GM18520 (cell line): ENCODE results near the gene OVOL2.
"Not testable (repeated sequence)": the region's sequence is repeated elsewhere in the genome, so short reads cannot be mapped to it uniquely, and the experiment has no call there.

Experiments used
- ATAC-seq: cut with Tn5 transposase; IDR thresholded peaks from one replicate; pipeline ENCODE4 v1.9.1; 2021; ENCODE audit not compliant: unreplicated experiment

Gene OVOL2

DNA sequence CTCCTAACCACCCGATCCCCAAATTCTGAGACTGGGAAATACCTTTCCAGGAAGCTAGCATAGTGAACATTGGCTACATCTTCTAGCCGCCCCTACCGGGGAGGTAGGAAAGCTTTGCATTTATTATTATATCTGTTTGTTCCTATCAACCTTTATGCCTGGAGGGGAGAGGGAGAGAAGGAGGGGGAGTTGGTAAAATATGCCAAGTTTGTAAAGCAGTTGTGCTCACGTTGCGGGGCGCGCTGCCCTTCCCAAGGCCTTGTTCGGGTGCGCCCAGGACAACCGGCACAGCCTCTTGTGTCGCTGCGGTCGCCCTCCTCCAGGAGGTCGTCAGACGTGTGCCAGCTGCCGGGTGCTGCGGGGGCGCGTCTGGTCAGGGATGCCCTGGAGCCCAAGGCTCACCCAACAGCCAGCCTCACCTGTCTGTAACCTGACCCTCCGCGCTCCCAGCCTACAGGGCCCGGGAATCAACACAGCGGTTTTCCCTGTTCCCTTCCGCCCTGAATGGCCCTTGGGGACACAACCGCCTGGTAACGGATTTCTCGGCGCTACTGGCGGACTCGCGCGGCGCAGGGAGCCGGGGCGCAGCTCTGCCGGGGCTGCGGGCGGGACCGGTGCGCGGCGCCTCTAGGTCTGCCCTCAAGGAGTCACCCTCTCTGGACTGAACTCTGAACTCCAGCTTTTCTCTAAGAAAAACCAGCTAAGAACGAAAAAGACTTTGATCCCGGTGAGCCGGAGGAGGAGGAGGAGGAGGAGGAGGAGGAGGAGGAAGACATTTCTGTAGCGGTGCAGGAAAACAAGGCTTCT, 1.1 kb upstream of the OVOL2 start:
- no peak for ATAC-seq

DNA sequence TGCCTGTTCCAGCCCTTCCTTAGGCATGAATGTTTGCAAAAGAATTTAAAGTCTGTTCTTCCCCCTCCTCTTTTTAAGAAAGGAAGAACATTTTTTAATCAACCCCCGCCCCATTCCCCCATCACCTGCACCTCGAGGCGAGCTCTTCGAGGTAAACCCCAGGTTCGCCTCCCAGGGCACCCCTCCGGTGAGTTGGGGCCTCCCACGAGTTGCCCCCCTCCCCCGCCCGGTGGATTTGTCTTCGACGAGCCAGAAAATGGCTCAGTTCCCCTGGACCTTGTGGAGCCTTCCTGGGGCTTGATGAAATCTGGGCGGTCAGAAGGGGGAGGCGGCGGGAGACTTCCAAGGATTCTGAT, 256 bp upstream of the OVOL2 start:
- no peak for ATAC-seq

DNA sequence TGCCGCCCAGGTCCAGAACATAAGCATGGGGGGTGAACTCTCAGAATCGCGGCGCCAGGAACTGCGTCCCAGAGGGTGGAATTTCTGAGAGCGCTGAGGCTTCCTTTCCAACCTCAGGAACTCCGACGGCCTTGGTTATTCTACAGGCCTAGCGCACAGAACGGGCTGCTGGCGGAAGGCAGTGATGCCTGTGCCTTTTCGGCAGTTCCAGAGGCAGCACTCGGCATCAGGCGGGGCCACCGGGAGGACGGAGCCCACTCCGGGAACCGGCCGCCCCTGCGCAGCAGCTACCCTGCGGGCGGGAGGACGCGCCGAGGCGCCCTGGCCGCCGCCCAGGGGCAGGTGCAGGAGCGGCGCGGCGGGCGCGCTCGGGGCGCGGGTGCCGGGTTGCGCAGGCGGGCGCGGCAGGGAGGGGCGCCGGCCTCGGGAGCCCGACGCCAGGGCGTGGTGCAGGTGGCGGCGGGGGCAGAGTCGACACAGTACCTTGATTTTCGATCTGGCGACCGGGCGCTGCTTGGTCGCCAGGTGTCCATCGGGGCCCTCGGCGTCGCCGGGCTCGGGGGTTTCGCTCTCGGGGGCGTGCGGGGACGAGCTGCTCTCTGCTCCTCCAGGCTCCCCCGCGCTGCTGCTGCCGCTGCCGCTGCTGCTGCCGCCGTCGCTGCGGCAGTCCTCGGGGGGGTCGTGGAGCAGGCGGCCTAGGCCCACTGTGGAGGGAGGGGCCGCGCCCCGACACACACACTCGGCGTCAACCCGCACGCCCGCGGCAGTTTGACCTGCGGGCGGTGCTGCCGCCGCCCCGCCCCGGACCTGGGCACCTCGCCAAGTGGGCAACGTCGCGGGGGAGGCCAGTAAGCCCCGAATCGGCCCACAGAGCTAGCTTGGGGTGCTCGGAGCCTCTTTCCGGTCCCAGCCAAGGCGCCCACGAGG, 1.3 kb downstream of the OVOL2 start:
- no peak for ATAC-seq

DNA sequence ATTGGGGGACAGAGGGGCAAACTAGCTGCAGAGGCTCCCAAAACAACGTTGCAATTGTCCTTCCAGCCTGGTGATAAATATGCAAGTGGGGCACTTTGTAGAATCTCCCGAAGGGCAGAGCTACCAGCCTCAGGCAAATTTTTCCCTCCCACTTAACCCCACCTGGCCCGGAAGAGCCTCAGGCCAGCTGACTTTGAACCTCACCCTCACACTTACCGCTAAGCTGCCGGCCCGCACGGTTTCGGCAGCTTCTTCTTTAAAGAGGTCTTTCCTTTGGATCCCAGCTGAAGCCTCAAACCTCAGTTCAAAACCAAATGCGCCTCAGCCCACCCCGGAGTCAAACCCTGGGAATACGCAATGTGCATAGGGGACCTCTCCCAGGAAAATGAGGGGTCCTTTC, 2.5 kb downstream of the OVOL2 start:
- ATAC-seq: no peak

DNA sequence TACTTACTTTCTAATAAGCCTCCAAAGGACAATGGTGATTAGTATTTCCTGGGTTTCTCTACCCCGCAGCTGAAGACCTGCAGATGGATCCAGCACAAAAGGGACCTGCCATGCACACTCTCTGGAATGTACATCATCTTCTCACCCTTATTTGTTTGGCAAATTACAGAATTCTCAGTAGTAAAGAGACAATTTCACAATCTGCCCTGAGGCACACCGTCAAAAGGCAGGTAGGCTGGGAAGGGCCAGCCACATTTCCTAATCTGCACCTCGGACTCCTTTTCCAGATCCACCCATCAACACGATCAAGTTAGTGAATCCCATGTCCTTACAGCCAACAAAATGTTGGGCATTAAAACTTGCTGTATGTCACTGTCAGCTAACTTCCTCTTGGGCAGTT, 4.9 kb downstream of the OVOL2 start:
- ATAC-seq: no peak

DNA sequence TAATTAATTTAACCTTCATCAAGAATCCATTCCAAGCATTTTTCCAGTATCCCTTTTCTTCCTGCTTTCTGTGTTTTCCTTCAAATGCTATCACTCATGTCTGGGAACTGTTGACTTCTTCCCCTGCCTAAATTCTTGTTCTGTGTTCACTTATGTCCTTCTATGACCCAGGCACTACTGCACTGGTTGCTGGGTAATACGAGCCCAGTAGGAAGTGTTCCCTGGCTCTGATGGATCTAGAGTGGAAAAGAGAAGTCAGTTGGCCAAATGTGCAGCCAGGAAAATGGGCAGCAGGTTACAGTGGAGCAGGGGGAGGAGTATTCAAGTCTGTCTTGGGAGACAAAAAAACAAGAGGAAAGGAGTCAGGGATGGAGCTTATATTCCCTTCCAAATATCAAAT, 7.1 kb downstream of the OVOL2 start:
- ATAC-seq: no peak

DNA sequence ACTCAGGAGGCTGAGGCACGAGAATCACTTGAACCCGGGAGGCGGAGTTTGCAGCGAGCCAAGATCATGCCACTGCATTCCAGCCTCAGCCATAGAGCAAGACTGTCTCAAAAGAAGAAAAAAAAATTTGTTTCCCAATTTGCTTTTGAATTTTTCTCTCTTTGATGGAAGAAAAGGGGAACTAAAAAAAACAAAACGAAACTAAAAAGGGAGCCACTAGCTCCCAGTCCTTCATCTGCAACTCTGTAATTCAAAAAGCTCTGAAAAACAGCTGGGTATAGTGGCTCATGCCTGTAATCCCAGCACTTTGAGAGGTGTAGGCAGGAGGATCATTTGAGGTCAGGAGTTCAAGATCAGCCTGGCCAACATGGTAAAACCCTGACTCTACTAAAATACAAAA, 9.5 kb downstream of the OVOL2 start:
- no peak for ATAC-seq

DNA sequence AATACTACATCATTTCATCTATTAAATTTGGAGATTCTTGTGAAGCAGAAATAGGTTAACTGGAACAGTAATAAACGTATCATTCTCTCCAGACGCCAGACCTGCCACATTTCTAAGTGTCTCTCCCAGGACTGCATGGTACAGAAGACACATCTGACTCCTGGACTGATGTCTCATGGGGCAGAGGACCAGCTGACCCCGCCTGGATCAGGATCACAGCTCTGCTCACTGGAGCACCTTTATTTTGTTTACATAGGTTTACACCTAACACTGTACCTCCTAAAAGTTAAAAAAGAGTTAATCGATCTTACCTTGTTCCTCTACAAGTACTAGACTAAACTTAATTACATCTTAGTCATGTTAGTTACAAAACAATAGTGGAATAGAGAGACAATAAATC, 11.2 kb downstream of the OVOL2 start:
- no peak for ATAC-seq

DNA sequence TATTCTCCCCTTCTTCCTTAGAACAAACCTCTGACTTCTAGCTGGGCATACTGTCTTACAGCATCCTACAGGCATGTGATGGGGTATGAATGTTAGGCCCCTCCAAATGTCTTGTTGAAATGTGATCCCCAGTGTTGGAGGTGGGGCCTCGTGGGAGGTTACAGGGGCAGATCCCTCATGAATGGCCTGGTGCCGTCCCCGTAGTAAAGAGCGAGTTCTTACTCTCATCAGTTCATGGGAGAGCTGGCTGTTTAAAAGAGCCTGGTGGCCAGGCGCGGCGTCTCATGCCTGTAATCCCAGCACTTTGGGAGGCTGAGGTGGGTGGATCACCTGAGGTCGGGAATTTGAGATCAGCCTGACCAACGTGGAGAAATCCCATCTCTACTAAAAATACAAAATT, 15.5 kb downstream of the OVOL2 start:
- ATAC-seq: no peak

DNA sequence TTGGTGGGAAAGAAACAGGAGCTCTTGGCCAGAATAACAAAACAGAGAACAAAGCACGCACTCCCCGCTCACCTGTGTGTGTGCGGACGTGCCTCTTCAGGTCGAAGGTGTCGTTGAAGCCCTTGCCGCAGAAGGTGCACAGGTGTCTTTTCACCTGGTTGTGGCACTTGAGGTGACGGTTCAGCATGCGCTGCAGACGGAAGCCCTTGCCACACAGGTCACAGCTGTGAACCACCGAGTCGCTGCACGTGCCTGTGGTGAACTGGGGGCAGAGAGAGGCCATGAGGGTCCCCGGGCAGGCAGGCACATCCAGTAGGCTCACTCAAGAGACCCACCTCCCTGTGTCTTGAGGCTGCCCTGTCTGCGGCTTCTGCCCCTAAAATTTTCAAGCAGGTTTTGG, 16.3 kb downstream of the OVOL2 start:
- ATAC-seq: no peak

DNA sequence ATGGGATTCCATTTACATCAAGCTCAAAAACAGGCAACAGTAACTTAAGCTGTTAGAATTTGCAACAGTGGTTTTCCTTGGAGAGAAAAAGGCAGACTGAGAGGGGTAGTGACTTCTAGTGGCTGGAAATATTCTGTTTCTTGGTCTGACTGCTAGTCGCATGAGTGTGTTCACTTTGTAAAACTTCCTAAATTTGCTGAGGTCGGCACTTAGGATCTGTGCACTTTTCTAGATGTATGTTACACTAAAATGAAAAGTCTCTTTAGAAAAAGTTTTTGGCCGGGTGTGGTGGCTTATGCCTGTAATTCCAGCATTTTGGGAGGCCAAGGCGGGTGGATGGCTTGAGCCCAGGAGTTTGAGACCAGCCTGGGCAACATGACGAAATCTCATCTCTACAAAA, 18.7 kb downstream of the OVOL2 start:
- no peak for ATAC-seq

DNA sequence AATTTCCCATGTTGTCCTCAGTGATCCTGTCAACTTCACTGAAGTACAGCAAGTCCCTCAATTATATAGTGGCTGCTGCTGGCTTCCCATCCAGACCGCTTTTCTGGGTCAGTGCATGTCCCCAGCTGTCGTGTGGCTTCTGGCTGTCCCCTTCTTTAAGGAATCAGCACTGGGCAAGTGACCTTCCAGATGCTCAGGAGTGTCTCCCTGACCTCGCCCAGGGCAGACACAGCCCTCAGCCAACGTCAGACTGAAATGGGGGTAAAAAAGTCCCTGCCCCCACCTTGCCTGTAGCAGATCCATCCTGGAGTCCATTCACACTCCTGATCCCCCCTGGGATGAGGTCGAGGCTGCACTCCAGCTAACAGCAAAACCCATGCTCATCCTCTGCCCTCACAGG, 23.7 kb downstream of the OVOL2 start:
- no peak for ATAC-seq

DNA sequence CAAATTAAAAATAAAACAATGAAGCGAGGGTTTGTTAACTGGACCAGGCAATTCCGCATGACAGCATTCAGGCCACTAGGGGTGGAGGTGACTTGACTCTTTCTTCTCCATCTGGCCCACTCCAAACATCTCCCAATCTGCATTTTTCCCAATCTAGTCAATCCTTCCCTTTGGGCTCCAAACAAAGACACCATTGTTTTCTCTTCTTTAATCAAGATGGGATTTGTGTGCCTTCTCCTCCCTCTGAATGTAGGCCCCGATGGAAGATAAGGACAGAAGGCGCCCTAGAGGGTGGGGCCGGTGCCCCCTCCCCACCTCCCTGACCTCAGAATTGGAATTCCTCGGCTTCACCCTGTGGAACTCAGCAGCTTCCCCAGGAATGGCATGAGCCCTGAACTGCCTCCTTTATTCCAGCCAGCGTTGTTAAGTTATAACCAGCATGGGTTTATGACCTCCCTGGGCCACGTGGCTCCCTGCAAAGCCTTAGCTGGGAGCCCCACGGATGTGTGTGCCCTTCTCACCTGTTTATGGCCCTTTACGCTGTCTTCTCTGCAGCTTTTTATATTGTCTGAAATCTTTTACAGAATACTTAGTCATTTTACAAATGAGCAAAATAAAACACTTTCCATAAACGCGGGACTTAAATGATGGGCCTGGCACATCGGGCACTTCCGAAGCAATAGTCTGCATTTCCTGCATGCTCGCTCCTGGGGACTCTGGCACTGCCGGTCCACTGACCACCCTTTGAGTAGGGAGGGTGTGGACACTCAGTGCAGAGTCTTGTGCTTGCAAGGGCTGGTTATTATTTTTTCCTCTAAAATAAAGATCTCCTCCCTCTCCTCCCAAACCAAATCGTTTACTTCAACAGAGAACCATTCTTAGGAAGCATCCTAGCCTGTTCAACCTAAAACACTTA, 24.5 kb downstream of the OVOL2 start:
- ATAC-seq: no peak

DNA sequence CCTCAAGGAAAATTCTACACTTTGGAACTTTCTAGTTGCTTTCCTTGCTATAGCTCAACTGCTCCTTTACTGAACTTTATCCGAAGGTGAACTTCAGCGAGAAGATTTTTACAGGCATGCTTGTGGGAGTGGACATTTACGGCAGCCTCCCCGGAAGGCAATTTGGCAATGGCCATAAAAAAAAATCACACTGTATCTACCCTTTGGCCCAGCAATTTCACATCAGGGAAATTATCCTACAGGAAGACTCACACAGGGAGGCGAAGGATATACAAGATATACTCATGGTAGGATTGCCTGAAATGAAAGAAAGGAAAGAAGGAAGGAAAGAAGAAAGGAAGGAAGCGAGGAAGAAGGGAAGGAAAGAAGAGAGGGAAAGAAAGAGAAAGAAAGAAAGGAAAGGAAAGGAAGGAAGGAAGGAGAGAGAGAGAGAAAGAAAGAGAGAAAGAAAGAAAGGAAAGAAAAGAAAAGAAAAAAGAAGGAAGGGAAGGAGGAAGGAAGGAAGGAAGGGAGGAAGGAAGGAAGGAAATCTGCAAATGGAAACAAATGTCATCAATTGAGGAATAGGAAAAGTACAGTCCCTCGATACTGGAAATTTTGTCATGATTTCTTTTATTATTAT, 25.7 kb downstream of the OVOL2 start:
- ATAC-seq: no peak

DNA sequence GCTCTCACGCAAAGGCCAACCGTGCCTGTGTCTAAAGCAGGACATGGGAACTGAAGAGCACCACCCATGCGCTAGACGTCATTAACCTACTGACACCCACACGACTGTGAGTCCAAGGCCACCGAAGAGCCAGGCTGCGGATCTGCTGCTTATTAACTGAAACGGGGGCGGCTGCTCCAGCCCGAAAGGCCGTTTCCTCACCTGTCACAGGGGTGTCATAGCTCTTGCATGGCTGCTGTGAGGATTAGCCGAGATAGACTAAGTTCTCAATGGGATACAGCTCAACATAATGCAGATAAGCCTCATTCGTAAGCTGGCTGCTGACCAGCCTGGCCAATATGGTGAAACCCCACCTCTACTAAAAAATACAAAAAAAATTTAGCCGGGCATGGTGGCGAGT, 26.7 kb downstream of the OVOL2 start:
- no peak for ATAC-seq

DNA sequence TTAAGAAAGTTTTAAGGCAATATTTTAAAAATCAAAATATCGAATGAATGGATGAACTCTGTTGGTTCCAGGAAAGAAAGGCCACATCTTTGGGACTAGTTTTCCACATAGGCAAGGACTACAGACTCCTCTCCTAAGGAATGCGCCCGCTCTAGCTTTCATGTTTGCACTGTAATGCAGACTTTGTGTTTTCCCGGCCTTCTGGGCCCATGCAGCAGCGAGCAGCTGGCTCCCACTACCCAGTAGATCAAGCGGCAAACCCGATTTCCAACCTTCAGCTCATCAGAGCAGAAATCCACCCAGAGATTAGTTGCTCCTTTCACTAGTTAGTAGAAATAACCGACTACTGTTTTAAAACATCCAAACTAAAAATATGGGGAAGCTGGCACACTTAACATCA, 27.7 kb downstream of the OVOL2 start:
- no peak for ATAC-seq

DNA sequence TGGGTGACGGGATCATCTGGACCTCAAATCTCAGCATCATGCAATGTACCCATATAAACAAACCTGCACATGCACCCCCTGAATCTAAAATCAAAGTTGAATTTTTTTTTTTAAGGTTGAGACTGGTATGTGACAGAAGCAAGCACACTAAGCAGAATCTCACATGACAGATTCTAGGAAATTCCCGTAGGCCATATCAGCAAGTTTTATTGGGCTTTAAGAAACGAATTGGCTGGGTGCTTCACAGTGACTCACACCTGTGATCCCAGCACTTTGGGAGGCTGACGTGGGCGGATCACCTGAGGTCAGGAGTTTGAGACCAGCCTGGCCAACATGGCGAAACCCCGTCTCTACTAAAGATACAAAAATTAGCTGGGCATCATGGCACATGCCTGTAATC, 30.7 kb downstream of the OVOL2 start:
- not testable (repeated sequence) for ATAC-seq

DNA sequence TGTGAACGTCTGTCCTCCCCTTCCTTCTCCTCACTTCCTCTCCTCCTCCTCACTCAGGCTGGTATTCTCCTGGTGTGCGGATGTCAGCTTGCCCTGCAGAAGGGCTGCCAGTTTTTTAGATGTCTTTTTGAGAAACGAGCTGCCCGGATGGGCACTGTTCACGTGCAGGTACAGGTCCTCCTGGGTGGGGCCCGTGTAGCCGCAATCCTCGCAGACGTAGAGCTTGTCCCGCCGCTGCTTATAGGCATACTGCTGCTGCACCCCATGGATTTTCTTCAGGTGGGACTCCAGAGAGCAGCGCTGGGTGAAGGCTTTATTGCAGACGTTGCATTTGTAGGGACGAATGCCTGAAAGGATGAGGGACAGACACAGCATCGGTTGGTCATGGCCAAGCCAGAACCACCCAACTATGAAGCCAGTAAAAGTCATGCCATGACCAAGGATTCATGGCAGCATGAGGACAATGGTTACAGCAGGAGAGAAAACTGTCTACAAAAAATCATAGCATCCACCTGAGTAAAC, 33.0 kb downstream of the OVOL2 start:
- ATAC-seq: no peak

DNA sequence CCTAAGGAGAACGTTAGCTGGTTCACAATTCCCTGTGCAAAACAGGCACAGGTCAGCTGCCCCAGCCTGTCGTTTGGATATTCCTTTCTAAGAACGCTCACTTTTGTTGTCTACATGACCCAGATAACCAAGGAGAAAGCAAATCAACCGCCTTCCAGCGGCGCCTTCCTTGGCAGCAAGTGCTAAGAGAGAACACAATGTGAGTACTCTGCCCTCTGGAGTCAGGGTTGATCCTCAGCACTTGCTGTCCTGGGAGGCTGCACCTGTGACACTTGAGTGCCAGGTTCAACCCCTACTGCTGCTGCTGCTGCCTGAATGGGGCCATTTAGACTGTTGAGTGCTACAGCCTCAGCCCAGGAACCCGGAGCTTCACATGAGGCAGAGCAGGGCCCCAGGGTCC, 36.8 kb downstream of the OVOL2 start:
- no peak for ATAC-seq

DNA sequence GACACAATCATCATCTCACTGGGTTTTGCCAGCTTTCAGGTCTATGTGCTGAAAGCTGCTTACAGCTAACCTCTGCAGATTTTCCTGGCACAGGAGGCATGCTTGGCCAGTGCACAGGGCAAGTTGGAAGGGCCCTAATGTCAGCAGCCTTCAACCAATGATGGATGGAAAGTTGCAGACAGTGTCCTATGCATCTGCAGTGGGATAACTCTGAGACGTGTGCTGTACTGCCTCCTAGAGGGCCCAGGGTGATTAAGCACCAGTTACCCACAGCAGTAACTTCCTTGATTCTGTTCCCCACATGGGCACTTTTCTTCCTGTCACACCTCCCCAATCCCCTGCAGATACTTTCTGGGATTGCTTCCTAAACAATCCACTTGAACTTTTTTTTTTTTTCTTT, 38.6 kb downstream of the OVOL2 start:
- no peak for ATAC-seq

DNA sequence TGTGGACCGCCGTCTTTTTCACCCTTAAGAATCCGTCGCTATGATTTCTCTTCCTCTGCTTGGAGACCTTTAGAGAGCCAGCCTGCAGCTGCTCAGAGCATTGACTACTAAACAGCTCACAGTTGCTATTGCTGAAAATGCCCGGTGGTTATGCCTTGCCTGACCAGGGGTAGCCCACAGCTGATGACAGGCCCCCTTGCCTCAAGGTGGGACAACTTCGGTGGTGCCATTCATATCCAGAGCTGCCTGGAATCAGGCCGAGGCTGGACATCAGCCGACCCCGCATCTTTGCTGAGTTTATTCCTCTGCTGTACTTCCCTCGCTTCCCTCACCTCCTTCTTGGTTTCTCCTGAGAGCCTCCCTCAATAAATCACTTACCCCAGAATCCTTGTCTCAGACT, 39.6 kb downstream of the OVOL2 start:
- no peak for ATAC-seq
